Stimulated activated memory B cell treated with anti-CD40 and anti-IgM and Interleukin-4, amounts not matched to agents 10 μg/mL and 1 μg/mL and 100 μg/mL, for 72 hours (primary cell): ENCODE measurements around the gene ZNF571.

Source experiments
- ATAC-seq: fragments of 150-1000 bp; cut with Tn5 transposase; 2 replicates; pipeline ENCODE4 v1.10.0; 2021
- H3K27ac Mint-ChIP-seq: one replicate; pipeline ENCODE4 v1.8.0; 2022; ENCODE audit warnings: mild to moderate bottlenecking, mixed read lengths
- H3K27me3 Mint-ChIP-seq: one replicate; pipeline ENCODE4 v1.8.0; 2022; ENCODE audit warnings: mixed read lengths
- H3K36me3 Mint-ChIP-seq: one replicate; pipeline ENCODE4 v1.8.0; 2022; ENCODE audit warnings: mixed read lengths
- H3K4me1 Mint-ChIP-seq: one replicate; pipeline ENCODE4 v1.8.0; 2022; ENCODE audit warnings: mixed read lengths
- H3K4me3 Mint-ChIP-seq: one replicate; pipeline ENCODE4 v1.8.0; 2022; ENCODE audit warnings: mild to moderate bottlenecking, moderate library complexity, mixed read lengths
- H3K9me3 Mint-ChIP-seq: one replicate; pipeline ENCODE4 v1.8.0; 2022; ENCODE audit warnings: mixed read lengths

Gene ZNF571

DNA sequence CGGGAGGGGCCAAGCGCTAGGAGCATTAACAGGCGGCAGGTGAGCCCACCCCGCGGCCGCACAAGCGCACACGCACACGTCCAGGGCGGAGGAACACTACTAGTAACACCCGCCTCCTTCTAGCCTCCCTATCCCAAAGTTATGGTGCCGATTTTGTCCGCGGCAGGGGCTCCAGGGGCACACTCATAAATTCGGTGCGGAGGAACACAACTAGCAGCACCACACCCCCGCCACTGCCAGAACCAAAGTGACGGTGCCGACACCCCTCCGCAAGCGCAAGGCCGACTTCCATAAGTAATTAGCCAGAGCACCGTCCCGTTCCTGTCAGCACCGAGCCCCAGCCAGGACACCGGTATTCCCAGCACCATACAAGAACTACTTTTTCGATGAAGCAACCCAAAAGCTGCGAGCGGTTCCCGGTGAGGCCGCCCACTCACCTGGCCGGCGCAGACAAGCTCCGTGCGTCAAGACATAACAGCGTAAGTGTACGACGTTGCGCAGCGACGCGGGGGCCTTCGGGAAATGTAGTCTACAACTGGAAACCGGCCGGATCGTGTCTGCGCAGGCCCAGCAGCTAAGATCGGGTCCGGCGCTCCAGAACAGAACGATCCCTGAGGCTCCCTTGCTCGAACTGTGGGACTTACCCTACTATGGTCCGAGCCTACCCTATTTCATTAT is at the start of gene ZNF571, which contains the start of gene ZNF540:
TSS of gene ZNF571 (minus strand) at position 489 of the 678 bp plus-strand sequence. CDS start 8,116 bp downstream, outside the sequence.
TSS of gene ZNF540 (plus strand) at position 573 of the 678 bp plus-strand sequence. CDS start 3,572 bp downstream, outside the sequence.
- peaks cover 33% of the 10 kb centered on the region for H3K36me3 Mint-ChIP-seq
- peaks cover 17% of the 10 kb centered on the region for H3K4me1 Mint-ChIP-seq
- peak; percentile 99 for ATAC-seq
- H3K4me3 Mint-ChIP-seq = peak within 1 kb of the TSS; percentile 90
- H3K9me3 Mint-ChIP-seq = peaks cover 10% of the 10 kb centered on the region
- peak within 1 kb of the TSS; percentile 94 for H3K27ac Mint-ChIP-seq
- H3K27me3 Mint-ChIP-seq = no peaks in the 10 kb centered on the region

DNA sequence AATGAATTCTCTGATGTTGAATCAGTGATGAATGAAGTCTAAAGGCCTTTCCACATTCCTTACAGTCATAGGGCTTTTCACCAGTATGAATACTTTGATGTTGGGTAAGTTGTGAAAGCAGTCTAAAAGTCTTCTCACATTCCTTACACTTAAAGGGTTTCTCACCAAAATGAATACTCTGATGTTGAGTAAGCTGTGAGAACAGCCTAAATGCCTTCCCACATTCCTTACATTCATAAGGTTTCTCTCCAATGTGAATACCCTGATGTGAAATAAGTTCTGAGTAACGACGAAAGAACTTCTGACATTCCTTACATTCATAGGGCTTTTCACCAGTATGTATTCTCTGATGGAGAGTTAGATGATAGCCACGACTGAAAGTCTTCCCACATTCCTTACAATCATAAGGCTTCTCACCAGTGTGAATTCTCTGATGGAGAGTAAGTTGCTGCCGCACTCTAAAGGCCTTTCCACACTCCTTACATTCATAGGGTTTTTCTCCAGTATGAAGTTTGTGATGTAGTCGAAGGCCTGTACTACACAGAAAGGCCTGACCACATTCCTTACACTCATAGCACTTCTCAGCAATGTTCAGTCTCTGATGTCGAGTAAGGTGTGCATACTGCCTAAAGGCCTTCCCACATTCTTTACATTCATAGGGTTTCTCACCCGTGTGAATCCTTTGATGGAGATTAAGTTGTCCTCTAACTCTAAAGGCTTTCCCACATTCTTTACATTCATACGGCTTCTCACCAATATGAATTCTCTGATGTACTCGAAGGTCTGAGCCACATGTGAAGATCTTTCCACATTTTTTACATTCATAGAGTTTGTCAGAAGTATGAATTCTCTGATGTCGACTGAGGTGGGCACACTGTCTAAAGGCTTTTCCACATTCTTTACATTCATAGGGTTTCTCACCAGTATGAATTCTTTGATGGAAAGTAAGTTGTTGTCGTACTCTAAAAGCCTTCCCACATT is 40.8 kb upstream of the ZNF571 start:
- Mint-ChIP-seq H3K36me3 (peaks cover 63% of the 10 kb centered on the region), H3K4me3 (no peak overlapping the region), H3K4me1 (no peaks in the 10 kb centered on the region), H3K27me3 (no peaks in the 10 kb centered on the region), H3K27ac (no peak overlapping the region), H3K9me3 (peaks cover 37% of the 10 kb centered on the region)
- ATAC-seq = no peak

DNA sequence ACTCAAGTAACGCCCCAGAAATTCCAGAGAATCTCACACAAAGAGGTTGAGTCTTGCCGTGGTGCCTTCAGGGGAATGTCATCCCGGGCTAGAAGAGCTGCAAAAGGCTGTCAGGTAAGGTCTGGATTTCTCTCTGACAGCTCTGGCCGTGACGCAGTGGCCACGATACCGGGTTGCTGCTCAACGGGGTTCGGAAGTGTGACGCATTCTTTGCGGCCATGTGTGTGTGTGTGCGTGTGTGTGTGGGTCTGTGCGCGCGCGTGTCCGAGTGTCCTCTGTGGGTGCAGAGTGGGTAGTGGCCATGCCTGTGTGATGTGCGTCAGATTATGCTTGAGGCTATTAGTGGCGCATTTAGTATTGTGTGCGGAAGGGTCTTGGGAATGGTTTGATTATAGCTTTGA is 390 bp upstream of the ZNF571 start:
- peaks cover 17% of the 10 kb centered on the region for H3K4me1 Mint-ChIP-seq
- peak overlapping the region; percentile 90 for H3K4me3 Mint-ChIP-seq
- ATAC-seq = peak; percentile 73
- peaks cover 38% of the 10 kb centered on the region for H3K36me3 Mint-ChIP-seq
- H3K9me3 Mint-ChIP-seq = peaks cover 10% of the 10 kb centered on the region
- H3K27ac Mint-ChIP-seq = peak overlapping the region; percentile 94
- H3K27me3 Mint-ChIP-seq = no peaks in the 10 kb centered on the region

DNA sequence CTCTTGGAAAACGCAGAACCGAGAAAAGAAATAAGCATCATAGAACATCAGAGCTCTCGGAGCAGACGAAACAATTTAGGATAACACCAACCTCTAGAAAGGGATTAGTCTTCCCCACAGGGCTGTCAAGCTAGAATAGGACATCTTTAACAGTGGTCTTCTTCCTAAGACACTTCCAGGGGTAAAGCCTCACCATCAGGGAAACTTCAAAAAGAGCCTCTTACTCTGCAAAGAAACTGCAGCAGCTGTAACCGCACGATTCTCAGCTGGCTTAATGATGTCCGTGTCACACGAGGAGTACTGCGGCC is 642 bp downstream of the ZNF571 start:
- H3K27ac Mint-ChIP-seq = peak overlapping the region; percentile 94
- H3K9me3 Mint-ChIP-seq = peaks cover 10% of the 10 kb centered on the region
- H3K4me1 Mint-ChIP-seq = peaks cover 17% of the 10 kb centered on the region
- H3K36me3 Mint-ChIP-seq = peaks cover 34% of the 10 kb centered on the region
- peak overlapping the region; percentile 90 for H3K4me3 Mint-ChIP-seq
- ATAC-seq = no peak
- H3K27me3 Mint-ChIP-seq = no peaks in the 10 kb centered on the region

DNA sequence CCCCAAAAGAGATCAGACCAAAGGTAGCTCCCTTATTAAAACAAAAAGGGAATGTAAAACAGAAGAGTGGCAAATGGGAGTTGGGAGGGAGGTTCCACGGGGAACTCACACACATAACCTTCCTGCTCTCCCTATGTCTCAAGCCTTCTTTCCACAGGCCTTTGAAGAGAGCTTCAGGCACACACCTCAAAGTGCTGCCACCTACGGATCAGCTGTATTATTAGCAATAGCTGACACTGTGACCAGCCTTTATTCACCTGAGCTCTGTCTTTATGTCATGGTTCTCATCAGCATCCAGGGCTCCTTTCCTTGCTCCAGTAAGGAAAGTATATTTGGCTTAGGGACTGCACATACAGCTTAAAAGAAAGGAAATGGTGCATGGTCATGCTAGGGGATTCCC is 11.3 kb downstream of the ZNF571 start:
- Mint-ChIP-seq H3K4me3 (no peak overlapping the region), H3K27me3 (no peaks in the 10 kb centered on the region), H3K36me3 (no peaks in the 10 kb centered on the region), H3K9me3 (peaks cover 28% of the 10 kb centered on the region), H3K27ac (no peak overlapping the region), H3K4me1 (no peaks in the 10 kb centered on the region)
- no peak for ATAC-seq

DNA sequence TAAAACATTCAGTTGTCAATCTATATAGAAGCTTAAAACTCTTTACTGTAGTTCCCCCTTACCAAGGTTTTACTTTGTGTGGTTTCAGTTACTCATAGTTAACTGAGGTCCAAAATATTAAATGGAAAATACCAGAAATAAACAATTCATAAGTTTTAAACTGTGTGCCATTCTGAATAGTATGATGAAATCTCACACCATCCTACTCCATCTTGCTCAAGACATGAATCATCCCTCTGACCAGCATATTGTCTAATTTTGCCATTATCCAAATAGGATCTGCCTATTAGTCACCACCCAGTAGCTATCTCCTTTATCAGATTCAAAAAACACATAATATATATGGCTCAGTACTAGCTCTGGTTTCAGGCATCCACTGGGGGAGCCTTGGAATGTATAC is 22.4 kb downstream of the ZNF571 start:
- Mint-ChIP-seq H3K27ac (no peak overlapping the region), H3K4me3 (no peak overlapping the region), H3K4me1 (no peaks in the 10 kb centered on the region), H3K27me3 (no peaks in the 10 kb centered on the region), H3K9me3 (peaks cover 38% of the 10 kb centered on the region), H3K36me3 (peaks cover 38% of the 10 kb centered on the region)
- ATAC-seq = no peak

DNA sequence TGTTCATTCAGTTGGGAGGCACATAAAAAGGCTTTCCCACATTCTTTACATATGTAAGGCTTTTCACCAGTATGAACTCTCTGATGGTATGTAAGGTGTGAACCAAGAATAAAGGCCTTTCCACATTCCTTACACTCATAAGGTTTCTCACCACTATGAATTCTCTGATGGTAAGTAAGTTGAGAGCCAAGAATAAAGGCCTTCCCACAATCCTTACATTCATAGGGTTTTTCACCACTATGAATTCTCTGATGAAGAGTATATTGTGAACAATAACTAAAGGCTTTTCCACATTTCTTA is 29.3 kb downstream of the ZNF571 start:
- no peaks in the 10 kb centered on the region for H3K27me3 Mint-ChIP-seq
- peaks cover 86% of the 10 kb centered on the region for H3K36me3 Mint-ChIP-seq
- H3K9me3 Mint-ChIP-seq = peaks cover 31% of the 10 kb centered on the region
- no peaks in the 10 kb centered on the region for H3K4me1 Mint-ChIP-seq
- ATAC-seq = no peak
- no peak overlapping the region for H3K4me3 Mint-ChIP-seq
- no peak overlapping the region for H3K27ac Mint-ChIP-seq

DNA sequence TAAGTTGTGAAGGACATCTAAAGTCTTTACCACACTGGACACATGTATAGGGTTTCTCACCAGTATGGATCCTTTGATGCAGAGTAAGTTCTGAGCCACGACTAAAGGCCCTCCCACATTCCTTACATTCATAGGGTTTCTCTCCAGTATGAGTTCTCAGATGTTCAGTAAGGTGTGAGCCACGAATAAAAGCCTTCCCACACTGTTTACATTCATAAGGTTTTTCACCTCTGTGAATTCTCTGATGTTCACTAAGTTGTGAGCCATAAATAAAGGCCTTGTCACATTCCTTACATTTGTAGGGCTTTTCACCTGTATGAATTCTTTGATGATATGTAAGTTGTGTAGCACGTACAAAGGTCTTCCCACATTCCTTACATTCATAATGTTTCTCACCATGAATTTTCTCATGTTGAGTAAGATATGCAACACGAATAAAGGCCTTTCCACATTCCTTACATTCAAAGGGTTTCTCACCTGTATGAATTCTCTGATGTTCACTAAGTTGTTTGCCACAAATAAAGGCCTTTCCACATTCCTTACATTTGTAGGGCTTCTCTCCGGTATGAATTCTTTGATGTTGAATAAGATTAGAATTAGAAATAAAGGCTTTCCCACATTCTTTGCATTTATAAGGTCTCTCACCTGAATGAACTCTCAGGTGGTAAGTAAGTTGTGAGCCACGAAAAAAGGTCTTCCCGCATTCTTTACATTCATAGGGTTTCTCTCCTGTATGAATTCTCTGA is 29.8 kb downstream of the ZNF571 start:
- no peak overlapping the region for H3K4me3 Mint-ChIP-seq
- peaks cover 27% of the 10 kb centered on the region for H3K9me3 Mint-ChIP-seq
- peaks cover 81% of the 10 kb centered on the region for H3K36me3 Mint-ChIP-seq
- H3K4me1 Mint-ChIP-seq = no peaks in the 10 kb centered on the region
- H3K27me3 Mint-ChIP-seq = no peaks in the 10 kb centered on the region
- ATAC-seq = no peak
- H3K27ac Mint-ChIP-seq = no peak overlapping the region

DNA sequence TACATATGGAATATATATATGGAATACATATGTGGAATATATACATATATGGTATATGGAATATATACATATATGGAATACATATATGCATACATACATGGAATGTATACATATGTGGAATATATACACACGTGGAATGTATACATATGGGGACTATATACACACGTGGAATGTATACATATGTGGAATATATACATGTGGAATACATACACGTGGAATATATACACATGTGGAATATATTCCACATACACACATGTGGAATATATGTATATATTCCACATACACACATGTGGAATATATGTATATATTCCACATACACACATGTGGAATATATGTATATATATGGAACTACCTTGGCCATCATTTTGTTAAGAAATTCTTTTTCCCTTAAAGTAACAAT is 31.1 kb downstream of the ZNF571 start:
- Mint-ChIP-seq H3K4me1 (no peaks in the 10 kb centered on the region), H3K27me3 (no peaks in the 10 kb centered on the region), H3K27ac (no peak overlapping the region), H3K9me3 (peaks cover 27% of the 10 kb centered on the region), H3K36me3 (peaks cover 80% of the 10 kb centered on the region), H3K4me3 (no peak overlapping the region)
- ATAC-seq = no peak

DNA sequence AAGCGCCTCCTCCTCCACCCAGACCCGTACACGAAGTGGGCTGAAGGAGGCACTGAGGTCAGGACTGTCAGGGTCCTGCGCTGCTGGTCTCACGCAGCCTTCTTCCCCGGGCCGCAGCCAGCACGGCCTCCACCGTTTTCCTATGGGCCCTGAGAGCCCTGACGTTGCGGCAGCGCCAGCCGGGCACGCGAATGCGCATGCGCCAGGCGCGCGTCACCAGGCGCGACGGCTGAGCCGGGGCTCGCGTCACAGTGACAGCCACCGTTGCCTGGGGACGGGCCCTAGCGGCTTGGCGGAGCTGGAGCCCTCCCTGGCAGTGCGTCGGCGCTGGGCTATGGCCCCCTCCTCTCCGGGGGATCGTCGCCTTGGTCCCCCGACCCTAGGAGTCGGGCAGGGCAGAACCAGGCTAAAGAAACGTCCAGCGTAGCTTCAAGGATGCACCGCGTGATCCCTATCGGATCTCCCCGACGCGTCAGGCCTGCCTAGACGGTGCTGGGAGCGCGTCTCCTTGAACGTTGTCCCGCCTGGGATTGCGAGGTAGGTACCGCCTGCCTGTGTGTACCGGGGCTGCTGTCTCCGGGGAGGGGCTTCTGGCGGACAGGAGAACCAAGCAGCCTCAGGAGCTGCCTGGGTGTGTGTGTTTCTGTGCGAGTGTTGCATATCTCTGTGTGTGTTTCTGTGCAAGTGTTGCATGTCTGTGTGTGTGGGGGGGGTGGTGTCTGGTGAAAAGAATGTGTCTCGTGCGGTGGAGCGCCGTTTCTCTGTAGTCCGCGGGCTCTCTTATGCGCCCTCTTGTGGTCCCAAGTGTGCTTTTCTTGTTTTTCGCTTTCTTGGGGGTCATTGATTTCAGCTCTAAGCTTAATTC is 43.2 kb downstream of the ZNF571 start:
- H3K4me1 Mint-ChIP-seq = peaks cover 15% of the 10 kb centered on the region
- H3K9me3 Mint-ChIP-seq = peaks cover 41% of the 10 kb centered on the region
- H3K4me3 Mint-ChIP-seq = peak overlapping the region; percentile 92
- peak; percentile 94 for ATAC-seq
- H3K27ac Mint-ChIP-seq = peak overlapping the region; percentile 95
- H3K36me3 Mint-ChIP-seq = peaks cover 49% of the 10 kb centered on the region
- H3K27me3 Mint-ChIP-seq = no peaks in the 10 kb centered on the region

DNA sequence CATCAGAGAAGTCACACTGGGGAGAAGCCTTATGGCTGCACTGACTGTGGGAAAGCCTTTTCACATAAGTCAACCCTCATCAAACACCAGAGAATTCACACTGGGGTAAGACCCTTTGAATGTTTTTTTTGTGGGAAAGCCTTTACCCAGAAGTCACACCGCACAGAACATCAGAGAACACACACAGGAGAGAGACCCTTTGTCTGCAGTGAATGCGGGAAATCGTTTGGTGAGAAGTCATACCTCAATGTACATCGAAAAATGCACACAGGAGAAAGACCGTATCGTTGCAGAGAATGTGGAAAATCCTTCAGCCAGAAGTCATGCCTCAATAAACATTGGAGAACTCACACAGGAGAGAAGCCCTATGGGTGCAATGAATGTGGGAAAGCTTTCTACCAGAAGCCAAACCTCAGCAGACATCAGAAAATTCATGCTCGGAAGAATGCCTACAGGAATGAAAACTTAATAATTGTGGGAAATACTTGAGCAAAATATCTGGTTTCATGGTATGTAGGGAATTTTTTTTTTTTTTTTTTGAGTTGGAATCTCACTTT is 57.1 kb downstream of the ZNF571 start:
- no peak overlapping the region for H3K27ac Mint-ChIP-seq
- peaks cover 39% of the 10 kb centered on the region for H3K9me3 Mint-ChIP-seq
- peaks cover 60% of the 10 kb centered on the region for H3K36me3 Mint-ChIP-seq
- no peak overlapping the region for H3K4me3 Mint-ChIP-seq
- no peaks in the 10 kb centered on the region for H3K4me1 Mint-ChIP-seq
- H3K27me3 Mint-ChIP-seq = no peaks in the 10 kb centered on the region
- no peak for ATAC-seq

DNA sequence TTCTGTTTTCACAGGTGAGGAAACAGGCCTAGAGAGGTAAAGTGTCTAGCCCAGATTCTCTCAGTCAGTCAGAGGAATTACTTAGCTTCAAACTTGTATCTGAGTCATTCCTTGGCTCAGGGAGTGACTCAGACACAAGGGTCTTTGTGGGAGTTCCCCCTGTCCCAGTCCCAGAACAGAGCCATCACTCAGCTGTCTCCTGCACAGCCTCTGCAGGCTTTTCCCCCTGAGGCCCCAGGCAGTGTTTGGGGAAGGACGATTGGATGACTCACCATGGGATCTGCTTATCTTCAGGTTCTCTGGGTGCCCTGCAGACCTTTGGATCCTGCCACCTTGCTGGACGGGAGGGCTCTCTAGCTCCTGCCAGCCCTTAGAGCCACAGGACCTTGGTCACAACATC is 74.7 kb downstream of the ZNF571 start:
- Mint-ChIP-seq H3K27me3 (no peaks in the 10 kb centered on the region), H3K4me1 (no peaks in the 10 kb centered on the region), H3K36me3 (peaks cover 95% of the 10 kb centered on the region), H3K4me3 (no peak overlapping the region), H3K9me3 (peaks cover 22% of the 10 kb centered on the region), H3K27ac (no peak overlapping the region)
- ATAC-seq = no peak
